ENCODE measurements around the gene IL17RB.

GRCh38 chr3:53833053-53833645, 13.2 kb upstream of the IL17RB start:
- no peak for TF ChIP-seq CTCF (IDR thresholded peaks at IDR 0.05)
- TF ChIP-seq POLR2A (IDR thresholded peaks at IDR 0.05), result no peak
- TF ChIP-seq POLR2AphosphoS5 (IDR thresholded peaks at IDR 0.05), result no peak

All from breast epithelium (tissue), 3 donors.